ENCODE results near the gene RBPMS2. TPM values are rescaled to one million over a fixed set of nuclear protein-coding genes. Genes with fewer than 3 reads are reported as not detected.
A peak's percentile ranks its signal among the peaks of the same experiment; 100 is the strongest.

The RBPMS2 gene
- total and polyA plus RNA-seq, 2 of the 8 experiments (the other 6 are each of a cell fraction or from before 2014, with no cell fraction given) = 55.8 to 238 TPM

GRCh38 chr15:64755427-64755940 lies 19.9 kb downstream of the RBPMS2 start:
- no peaks in the 10 kb centered on the region for H3K23me2 ChIP-seq (ENCODE audit: low read depth, low read length)
- WGBS, 2 experiments (ENCODE audit: extremely low coverage in 1 of 2, insufficient coverage in 1 of 2, insufficient read length in 1 of 2, insufficient replicate concordance in 2 of 2, low coverage in 1 of 2, low lambda C conversion rate in 2 of 2, missing lambda C conversion rate in 1 of 2) = 88% methylated on average over 9 of the region's 10 CpGs; no CpG with 5 or more reads in 1 of the 2 experiments
- peaks cover 37 to 93% of the 10 kb centered on the region in 2 experiments for H3K79me2 ChIP-seq (ENCODE audit: control insufficient read depth in 1 of 2, insufficient read depth in 2 of 2, low read length in 2 of 2)
- peaks cover 29 to 46% of the 10 kb centered on the region in 2 experiments for H4K20me1 ChIP-seq (replicated peaks in 1 of 2; ENCODE audit: control insufficient read depth in 1 of 2, insufficient read depth in 2 of 2, low read length in 2 of 2)
- no peaks in the 10 kb centered on the region for H3K9me3 ChIP-seq (ENCODE audit: insufficient read depth in 2 of 2, low read depth in 1 of 2, low read length in 1 of 2)
- no peak for FAIRE-seq
- H4K91ac ChIP-seq (replicated peaks; ENCODE audit: insufficient read length, low read length) = no peak overlapping the region
- peak overlapping the region; percentile 18; the same call in 1 of the 2 replicates for H3K27ac ChIP-seq (ENCODE audit: low read depth, low read length)
- H2BK20ac ChIP-seq (ENCODE audit: low read length) = no peak overlapping the region
- H4K8ac ChIP-seq (ENCODE audit: extremely low read depth, insufficient read depth, low read length) = peak overlapping the region; percentile 5; the same call in 1 of the 2 replicates
- H3K9ac ChIP-seq (replicated peaks in 1 of 4; ENCODE audit: extremely low read depth in 1 of 4, low read depth in 3 of 4, low read length in 3 of 4) = no peak overlapping the region
- no peak overlapping the region for H2BK120ac ChIP-seq (replicated peaks; ENCODE audit: low read depth, low read length)
- TF ChIP-seq SUZ12 (IDR thresholded peaks at IDR 0.05; ENCODE audit: low read length) = no peak
- no peak overlapping the region for H3K4me3 ChIP-seq (ENCODE audit: extremely low read depth in 1 of 4, insufficient read depth in 2 of 4, low read depth in 3 of 4, low read length in 4 of 4)
- no peak overlapping the region for H2BK12ac ChIP-seq (ENCODE audit: low read depth, low read length)
- 0 out of 2 replicates have a peak overlapping the region, but pooled peaks have one; percentile 29 for H2BK15ac ChIP-seq (ENCODE audit: low read length)
- H2AFZ ChIP-seq (ENCODE audit: low read length) = no peak overlapping the region
- peaks cover 0 to 16% (median 6%) of the 10 kb centered on the region in 4 experiments; a peak in 5 of 7 replicates for H3K4me1 ChIP-seq (replicated peaks in 1 of 4; ENCODE audit: control insufficient read depth in 3 of 4, insufficient read depth in 4 of 4, low read length in 3 of 4)
- peaks cover 43% of the 10 kb centered on the region for H3K79me1 ChIP-seq (ENCODE audit: low read depth, low read length)
- H3K4ac ChIP-seq (replicated peaks; ENCODE audit: insufficient read length, low read depth, low read length) = no peak overlapping the region
- H4K5ac ChIP-seq (ENCODE audit: insufficient read length, low read depth, low read length) = no peak overlapping the region
- H3K4me2 ChIP-seq (ENCODE audit: insufficient read depth in 1 of 2, low read depth in 2 of 2, low read length in 2 of 2) = no peak overlapping the region
- no peak overlapping the region for H2AK5ac ChIP-seq (ENCODE audit: low read depth, low read length)
- ChIA-PET POLR2A (ENCODE audit: partially characterized antibody) (interaction anchor here (0.7 to 2.0 kb wide), 4 partner anchors 8 to 55 kb away, joined by 4 to 8 read pairs (median 4); no protein-coding TSS in a partner anchor), CTCF (ENCODE audit: partially characterized antibody) (interaction anchor here (0.8 to 46.3 kb wide), 2 partner anchors 8 to 57 kb away, joined by 3 to 883 read pairs; no protein-coding TSS in a partner anchor)
- no peak for DNase-seq (ENCODE audit: low read depth in 1 of 2, low spot score in 2 of 2)
- no peak overlapping the region for H3K18ac ChIP-seq (ENCODE audit: extremely low read depth, low read length)
- H3K14ac ChIP-seq (ENCODE audit: insufficient read length) = no peak overlapping the region
- H3K23ac ChIP-seq (ENCODE audit: insufficient read length) = no peak overlapping the region
- H3K27me3 ChIP-seq (replicated peaks in 1 of 4; ENCODE audit: control insufficient read depth in 3 of 4, extremely low read depth in 1 of 4, insufficient read depth in 3 of 4, low read length in 3 of 4) = no peaks in the 10 kb centered on the region
- peaks cover 0 to 21% (median 1%) of the 10 kb centered on the region in 4 experiments; a peak in 3 of 8 replicates for H3K36me3 ChIP-seq (ENCODE audit: control insufficient read depth in 2 of 4, insufficient read depth in 4 of 4, low read length in 3 of 4)
- no peak overlapping the region for H3K56ac ChIP-seq (replicated peaks; ENCODE audit: insufficient read length, low read depth, low read length)
- no peak overlapping the region for H2BK5ac ChIP-seq (ENCODE audit: low read depth, low read length)

Measured in H1 (cell line).